GM18867 (cell line): Measurements from ENCODE around the gene WDR37.
A peak's percentile ranks its signal among the peaks of the same experiment; 100 is the strongest.

Source experiments
- ATAC-seq: cut with Tn5 transposase; IDR thresholded peaks from one replicate; pipeline ENCODE4 v1.9.1; 2021; ENCODE audit warnings: mild to moderate bottlenecking, moderate library complexity; ENCODE audit not compliant: unreplicated experiment

Gene WDR37

DNA sequence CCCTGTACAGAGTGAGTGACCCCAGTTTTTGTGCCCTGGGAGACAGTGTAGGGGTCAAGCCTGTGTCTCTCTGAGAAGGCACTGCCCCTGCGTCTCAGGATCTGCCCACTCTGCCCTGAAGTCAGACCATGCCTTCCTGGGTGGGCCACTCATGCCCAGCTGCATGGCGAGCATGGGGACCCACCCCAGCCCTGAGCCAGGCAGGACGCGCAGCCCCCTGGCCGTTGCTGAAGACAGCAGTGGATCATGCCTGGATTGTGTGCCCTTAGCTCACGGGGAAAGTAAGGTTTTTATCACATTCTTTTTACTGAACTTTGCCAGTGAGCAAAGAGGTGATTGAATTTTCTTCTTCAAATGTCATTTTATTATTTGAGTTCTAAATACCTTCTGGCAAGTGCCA is 66.2 kb downstream of the WDR37 start:
- ATAC-seq: no peak

DNA sequence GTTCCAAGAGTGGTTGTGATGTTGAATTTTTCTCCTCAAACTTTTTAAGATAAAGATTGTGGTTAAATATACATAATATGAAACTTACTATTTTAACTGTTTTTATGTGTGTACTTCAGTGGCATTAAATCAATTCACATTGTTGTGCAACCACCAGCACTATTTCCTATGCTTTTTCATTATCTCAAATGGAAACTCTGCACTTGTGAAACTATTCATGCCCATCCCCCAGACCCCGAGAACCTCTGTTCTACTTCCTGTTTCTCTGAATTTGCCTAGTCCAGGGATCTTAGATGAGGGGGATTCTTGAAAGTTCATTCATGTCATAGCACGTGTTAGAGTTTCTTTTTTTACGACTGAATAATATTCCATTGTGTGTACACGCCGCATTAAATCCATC is 67.0 kb downstream of the WDR37 start:
- no peak for ATAC-seq

DNA sequence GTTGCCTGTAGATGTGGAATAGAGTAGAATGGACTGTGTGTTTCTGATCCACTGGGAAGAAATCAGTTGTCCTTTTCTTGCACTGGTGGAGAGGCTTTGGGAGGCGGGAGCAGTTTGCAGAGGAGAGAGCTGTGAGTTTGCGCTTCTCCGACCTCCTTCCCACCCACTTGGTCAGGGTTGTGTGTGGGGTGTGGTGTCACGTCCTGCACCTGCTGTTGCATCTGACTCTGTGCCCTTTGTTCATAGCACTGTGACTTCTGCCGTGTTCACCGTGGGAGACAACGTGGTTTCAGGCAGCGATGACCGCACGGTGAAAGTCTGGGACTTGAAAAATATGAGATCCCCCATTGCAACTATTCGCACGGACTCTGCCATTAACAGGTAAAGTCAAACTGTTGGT is 67.8 kb downstream of the WDR37 start:
- no peak for ATAC-seq

DNA sequence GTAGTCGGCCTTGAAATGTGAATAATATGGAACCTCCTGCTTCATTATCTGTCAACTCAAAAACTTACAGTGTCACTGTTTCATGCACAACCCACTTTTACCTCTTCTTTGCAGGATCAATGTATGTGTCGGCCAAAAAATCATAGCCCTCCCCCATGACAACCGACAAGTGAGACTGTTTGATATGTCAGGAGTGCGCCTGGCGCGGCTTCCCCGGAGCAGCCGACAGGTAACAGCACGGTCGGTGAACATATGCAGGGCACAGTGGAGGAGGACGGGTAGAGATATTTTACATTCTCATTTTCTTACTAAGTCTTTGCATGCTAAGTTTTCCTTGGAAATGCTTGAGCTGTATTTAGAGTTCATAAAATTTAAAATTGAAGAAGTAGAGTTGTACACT is 68.6 kb downstream of the WDR37 start:
- no peak for ATAC-seq

DNA sequence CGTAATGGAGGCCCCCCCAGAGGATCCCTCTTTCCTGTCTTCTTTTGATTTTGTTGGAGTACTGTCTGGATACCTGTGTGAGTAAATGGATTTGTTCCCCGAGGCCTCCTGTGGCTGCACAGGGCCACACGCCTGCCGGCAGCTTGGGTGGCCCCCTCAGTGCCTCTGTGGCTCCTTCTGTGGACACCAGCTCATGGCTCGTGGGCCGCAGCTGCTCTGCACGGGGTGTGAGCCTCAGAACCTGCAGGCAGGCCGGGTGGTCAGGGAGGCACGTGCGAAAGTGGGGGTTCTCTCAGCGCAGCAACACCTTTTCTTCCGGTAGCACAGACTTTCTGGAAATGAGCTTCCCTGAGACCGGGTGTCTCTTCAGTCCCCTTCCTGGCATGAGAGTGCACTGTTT is 70.3 kb downstream of the WDR37 start:
- no peak for ATAC-seq

DNA sequence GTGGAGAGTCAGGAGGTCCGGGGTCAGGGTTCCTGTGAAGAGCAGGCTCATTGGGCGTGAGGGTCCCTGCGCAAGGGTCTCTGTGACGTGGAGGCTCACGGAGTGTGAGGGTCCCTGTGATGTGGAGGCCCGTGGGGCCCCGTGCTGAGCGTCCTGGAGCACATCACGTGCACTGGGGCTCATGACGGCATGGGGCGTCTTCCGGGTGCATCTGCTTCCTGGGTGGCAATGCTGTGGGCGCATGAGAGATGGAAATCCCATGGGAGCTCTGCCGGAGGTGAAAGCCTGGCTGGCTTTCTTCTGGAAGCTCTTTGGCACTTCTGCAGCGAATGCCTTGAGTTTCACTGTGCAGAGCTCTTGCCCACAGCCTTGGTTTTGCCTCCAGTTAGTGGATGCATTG is 71.4 kb downstream of the WDR37 start:
- no peak for ATAC-seq

DNA sequence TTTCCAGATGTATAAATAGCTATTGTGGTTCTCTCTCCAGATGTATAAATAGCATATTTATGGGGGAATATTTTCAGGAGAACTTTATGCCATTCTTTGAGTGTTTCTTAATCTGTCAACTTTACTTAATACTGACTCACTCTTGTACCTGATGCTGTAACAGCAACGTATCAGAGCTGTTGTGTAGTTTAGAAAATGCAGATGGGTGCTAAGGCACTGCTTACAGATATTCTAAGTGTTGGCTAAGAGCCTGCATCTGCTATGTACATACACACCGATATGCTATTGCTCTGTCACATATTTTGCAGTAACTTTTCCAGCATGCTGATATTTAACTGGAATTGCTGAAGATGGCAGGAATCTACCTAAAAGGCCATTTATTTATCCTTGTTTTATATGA is 71.9 kb downstream of the WDR37 start:
- no peak for ATAC-seq

DNA sequence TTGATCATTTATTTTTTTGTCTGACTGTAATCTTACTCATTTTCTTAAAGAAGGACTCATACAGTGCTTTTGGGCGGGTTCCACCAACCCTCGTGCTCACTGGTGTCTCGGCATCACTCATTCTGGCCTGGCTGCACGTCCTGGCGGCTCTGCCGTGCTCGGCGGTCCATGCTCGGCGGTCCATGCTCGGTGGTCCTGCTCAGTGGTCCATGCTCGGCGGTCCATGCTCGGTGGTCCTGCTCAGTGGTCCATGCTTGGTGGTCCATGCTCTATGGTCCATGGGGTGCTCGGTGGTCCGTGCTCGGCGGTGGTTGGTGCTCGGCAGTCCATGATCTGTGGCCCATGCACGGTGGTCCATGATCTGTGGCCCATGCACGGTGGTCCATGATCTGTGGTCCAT is 72.5 kb downstream of the WDR37 start:
- no peak for ATAC-seq

DNA sequence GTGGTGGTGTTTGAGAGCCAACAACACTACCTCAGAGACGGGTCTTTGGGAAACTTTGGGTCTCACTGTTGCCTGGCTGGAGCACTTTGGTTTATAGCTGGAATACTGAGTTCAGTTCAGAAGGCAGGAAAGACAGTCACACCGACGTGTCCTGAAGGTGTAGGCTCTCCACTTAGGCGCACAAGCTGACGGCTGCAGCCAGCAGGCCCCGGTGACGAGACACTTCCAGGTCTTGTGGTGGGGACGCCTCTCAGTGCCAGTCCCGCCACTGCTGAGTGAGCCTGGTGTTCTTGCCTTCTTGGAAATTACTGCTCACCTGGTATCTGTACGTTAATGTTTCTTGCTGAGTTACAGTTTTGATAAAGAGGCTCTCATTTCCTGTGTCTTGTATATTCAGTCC is 74.0 kb downstream of the WDR37 start:
- ATAC-seq: no peak

DNA sequence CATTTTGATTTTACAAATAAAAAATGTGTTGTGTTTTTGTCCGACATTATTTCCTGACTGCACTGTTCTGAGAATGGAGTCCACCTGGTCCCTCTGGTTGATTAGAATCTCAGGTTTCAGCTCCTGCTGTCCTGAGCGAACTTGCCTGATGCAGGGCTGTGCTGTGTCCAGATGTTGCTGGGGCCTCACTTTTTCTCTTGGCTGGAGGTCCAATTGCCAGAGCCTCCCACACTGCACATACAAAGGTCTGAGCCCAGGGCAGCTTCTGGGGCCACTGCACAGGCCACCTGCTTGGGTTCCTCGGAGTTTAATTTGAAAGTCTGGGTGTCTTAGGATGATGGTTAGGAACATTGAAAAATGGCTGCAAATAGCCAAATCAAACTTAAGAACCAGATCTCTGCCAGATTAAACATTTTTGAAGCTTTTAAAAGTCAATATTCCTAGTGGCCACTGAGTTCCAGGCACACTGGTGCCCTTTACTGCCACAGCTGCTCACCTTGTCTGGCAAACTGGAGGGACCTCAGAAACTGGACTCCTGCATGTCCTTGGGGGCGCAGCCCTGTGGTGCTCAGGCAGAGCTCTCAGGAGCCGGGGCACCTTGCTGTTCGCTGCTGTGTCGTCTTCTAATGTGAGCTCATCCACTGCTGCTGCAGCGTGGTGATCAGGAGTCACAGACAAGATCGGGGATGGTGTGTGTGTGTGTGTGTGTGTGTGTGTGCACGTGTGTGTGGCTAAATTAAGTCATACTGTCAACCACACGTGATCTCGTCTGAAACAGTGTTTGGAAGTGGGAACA is 75.0 kb downstream of the WDR37 start:
- no peak for ATAC-seq

DNA sequence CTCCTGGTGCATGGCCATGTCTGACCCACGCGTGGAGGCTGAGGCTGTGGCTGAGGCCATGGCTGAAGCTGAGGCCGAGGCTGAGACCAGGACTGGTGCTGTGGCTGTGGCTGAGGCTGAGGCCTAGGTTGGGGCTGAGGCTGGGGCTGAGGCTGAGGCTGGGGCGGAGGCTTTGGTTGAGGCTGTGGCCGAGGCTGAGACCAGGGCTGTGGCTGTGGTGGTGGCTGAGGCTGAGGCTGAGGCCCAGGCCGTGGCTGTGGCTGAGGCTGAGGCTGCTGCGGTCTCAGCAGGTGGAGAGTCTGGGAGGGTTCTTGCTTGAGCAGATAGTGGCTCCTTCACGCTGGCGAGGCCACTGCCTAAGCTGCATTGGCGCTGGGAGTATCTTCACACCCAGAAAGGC is 76.4 kb downstream of the WDR37 start:
- no peak for ATAC-seq

DNA sequence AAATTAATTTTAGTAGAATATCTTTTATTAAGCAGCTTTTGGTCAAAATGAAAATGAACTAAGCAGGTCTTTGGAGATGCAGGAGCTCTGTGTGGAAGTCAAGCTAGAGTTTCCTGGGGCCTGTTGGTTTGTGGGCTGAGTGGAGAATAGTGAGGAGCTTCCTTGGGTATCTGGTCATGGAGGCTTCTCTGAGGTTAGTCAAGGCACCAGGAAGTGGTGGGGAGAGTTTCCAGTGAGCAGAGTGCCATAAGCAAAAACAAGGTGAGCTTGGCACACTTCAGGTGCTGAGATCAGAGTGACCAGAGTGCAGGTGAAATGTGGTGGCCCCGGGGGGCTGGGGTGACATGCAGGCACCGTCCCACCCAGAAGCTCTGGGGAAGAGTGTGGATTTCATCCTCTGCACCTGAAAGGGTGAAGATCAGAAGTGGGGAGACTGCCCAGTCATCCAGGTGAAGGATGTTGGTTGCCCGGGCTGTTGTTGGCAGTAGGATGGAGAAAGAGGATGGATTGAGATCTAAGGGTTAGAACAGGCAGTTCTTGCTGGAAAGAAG is 77.4 kb downstream of the WDR37 start:
- ATAC-seq: no peak

DNA sequence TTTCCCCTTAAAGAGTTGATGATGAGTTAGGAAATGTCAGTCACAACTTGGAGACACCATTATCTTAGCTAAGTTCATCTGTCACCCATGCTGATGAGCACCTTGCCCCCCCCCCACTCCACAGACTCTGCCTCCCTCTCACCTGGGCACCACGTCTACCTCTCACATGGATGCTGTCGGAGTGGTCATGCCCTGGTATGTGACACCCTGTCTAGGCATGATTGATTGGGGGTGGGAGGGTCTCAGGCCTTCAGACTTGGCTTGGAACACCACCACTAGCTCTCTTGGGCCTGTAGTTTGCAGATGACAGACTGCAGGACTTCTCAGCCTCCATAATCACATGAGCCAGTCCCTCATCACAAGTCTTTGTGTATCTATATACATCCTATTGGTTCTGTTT is 78.0 kb downstream of the WDR37 start:
- ATAC-seq: no peak

DNA sequence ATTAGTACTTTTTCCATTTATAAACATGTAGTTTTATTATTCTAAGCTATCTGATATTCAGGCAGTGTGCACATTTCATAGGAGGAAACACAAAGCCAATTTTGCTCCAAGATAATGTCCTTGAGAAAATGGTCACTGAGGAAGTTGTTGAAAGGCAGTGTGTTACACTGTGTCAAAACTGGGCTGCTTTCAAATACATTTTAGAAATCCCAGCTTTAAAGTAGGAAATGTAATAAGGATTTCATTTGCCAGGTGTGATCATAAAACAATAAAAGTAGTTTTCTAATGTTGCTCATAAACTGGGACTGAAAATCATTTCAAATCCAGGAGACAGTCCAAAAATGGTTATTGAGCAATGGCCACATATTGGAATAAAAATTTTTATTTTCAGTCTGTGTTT is 80.1 kb downstream of the WDR37 start:
- ATAC-seq: no peak

DNA sequence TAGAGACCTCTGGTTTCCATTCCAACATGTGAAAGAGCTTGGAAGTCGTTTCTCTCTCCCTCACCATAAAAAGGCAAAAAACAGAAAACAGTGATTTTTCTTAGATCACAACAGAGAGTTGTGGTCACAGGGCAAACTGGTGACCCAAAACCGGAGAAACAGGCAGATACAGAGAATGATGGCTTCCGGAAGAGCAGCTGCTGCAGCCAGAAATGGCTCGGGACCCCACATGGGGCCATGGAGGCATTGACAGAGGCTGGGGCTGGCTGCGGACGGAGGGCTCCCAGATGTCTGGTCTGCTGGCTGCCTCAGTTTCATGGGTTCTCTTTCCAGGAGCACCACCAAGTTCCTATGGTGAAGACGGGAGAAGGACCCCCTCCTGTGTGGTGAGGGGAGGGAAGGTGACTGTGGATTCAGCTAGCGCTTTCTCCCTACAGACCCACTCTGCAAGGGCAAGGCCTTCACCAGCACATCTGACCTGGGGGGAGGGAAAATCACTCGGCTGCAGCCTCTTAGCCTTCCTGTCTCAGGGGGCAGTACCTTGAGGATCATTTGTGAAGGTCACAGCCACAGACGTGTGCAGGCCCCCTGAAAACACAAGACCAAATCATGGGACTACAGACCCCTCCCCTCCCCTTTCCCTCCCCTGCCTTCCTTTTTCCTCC is 81.4 kb downstream of the WDR37 start:
- no peak for ATAC-seq

DNA sequence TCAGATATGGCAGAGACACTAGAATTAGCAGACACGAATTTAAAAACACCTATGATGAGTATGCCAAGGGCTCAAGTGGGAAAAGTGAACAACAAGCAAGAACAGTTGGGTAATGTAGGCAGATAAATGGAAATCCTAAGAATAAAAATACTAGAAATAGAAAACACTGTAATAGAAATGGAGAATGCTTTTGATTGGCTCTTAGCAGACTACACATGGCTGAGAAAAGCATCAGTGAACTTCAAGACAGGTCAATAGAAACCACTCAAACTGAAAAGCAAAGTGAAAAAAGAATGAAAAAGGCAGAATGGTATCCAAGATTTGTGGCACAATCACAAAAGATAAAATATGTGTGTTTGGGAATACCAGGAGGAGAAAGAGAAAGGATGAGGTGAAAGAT is 82.3 kb downstream of the WDR37 start:
- no peak for ATAC-seq

DNA sequence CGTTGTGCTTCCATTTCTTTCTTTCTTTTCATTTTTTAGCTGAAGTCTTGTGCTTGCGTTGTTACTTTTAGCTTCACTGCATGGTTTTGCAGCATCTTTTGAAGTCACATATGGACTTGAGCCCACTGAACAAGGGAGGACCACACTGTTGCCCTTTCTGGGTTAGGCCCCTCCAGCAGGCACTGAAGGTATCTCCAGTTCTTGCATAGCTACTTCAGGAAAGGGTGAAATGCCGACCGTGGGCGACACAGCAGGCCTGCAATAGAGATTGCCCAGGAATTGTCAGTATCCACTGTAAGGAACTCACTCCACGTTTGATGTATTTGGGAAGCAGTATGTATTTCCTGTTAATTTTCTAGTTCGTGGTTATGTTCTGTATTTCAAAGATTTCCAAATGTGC is 85.1 kb downstream of the WDR37 start:
- ATAC-seq: no peak

DNA sequence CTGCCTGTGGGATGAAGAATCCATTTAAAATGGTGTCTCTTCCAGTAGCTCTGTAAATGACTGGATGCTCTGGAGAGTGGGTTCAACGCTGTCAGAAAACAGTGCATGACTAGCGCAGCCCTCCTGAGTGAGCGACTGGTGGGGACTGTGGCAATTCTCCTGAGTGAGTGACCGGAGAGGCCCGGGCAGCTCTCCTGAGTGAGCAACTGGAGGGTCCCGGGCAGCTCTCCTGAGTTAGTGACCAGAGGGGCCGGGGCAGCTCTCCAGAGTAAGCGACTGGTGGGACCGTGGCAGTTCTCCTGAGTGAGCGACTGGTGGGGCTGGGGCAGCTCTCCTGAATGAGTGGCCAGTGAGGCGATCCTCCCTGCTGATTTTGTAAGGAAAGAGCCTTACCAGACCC is 85.5 kb downstream of the WDR37 start:
- no peak for ATAC-seq

DNA sequence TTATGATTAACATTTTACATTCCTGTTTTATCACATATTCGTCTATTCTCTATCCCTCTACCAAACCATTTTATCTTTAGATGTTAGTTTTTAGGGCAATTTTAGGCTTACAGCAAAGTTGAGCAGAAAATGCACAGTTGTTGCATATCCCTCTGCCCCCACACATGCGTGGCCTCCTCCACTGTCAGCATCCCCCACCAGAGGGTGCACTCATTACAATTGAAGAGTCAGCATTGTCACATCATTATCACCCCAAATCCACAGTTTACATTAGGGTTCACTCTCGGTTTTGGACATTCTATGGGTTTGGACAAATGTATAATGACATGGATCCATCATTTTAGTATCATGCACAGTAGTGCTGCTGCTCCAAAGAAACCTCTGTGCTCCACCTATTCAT is 86.4 kb downstream of the WDR37 start:
- ATAC-seq: peak; percentile 40

DNA sequence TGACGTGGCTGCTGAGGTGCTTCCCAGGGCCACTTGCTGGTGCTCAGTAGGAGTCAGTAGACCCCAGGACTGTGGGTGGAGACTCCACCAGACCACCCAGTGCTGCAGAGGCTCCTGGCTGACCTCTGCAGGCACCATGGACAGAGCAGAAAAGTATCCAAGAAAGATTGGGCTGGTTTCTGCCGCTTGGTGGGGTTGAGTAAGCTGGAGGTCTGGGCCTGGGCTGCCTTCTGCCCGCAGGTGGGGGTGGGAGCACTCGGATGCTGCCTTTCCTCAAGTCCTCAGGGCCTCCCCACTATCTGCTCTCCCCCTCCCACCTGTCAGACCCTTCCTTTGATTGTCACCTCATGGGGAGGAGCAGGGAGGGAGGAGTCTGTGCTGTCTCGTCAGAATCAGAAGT is 91.6 kb downstream of the WDR37 start:
- ATAC-seq: no peak

DNA sequence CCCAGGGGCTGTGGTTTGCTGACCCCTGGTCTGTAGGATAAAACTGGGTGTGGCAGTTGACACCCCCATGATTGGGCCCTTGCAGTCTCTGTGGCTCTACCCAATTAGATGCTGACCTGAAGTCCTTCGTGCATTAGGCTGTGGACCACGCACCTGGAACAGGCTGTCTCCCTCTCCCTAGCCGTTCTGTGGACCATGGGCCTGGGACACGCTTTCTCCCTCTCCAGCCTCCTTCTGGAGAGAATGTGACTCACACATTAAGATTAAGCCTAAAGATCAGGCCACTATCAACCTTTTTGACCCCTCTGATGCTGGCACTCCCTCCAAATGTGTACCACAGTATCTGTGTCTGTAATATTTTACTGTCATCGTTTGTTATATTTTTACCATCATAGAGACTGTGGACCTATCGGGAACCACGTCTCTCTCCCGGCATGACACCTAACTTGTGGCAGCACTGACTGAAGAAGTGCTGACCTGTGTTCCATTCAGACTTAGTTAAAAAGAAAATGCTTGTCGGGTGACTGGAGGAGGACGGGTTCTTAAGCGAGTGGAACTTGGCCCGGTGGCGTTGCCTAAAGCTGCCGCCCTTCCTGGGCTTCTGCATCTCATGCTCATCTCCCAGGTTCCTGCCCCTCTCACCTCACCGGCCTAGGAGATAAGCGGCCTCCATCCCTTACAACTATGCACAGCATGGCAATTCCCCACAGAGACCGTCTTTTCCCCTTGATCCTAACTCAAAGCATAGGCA is 92.8 kb downstream of the WDR37 start:
- ATAC-seq: no peak
